ENCODE measurements around the gene SDR42E2. TPM values are rescaled to one million over a fixed set of nuclear protein-coding genes. Genes with fewer than 3 reads are reported as not detected.

SDR42E2 gene
- total RNA-seq, 4 donors from 2014 or later = not detected

- ATAC-seq (no peak), DNase-seq (no peak)
- Histone ChIP-seq H3K4me3 (no peak overlapping the region), H3K9me3 (no peaks in the 10 kb centered on the region), H3K27me3 (no peaks in the 10 kb centered on the region), H3K27ac (peak overlapping the region; percentile 48 to 76 (median 60)), H3K36me3 (no peaks in the 10 kb centered on the region), H3K4me1 (peaks cover 0 to 4% of the 10 kb centered on the region in 2 donors)
- in situ Hi-C loops (cut with MboI; ENCODE audit: low sequenced_read_pairs in 4 of 4) (loop anchor here in 3 of 4 donors (5.0 to 25.0 kb wide), 3 partner anchors 99 to 1294 kb away; partner anchors contain the start of genes POLR3E (in 3 of the 3), DCUN1D3 (in 1 of the 3), DNAH3 (in 1 of the 3) and LDAF1 (in 1 of the 3)), intact Hi-C loops (cut with DNase I; ENCODE audit: low total_unique reads) (loop anchor here (10.0 kb wide), 1 partner anchor 176 kb away; the partner anchor contains the start of gene CDR2)
- TF ChIP-seq CTCF (IDR thresholded peaks at IDR 0.05 in 4 of 5, conservative IDR thresholded peaks at IDR 0.05 in 1 of 5) (no peak), POLR2A (IDR thresholded peaks at IDR 0.05) (no peak)
These were observed 36.4 kb downstream of the SDR42E2 start for GRCh38 chr16:22198547-22199293.

- TF ChIP-seq CTCF (IDR thresholded peaks at IDR 0.05 in 4 of 5, conservative IDR thresholded peaks at IDR 0.05 in 1 of 5) (no peak), POLR2A (IDR thresholded peaks at IDR 0.05) (no peak)
- intact Hi-C loops (cut with DNase I; ENCODE audit: low total_unique reads) (loop anchor here (10.0 kb wide), 1 partner anchor 1393 kb away; the partner anchor contains the start of gene NDUFAB1), in situ Hi-C loops (cut with MboI; ENCODE audit: low sequenced_read_pairs in 4 of 4) (no loop called here)
- ATAC-seq (no peak), DNase-seq (no peak)
- Histone ChIP-seq H3K9me3 (no peaks in the 10 kb centered on the region), H3K27ac (no peak overlapping the region), H3K36me3 (no peaks in the 10 kb centered on the region), H3K4me1 (peaks cover 8 to 15% of the 10 kb centered on the region in 2 donors), H3K4me3 (no peak overlapping the region), H3K27me3 (no peaks in the 10 kb centered on the region)
These were observed 39.9 kb downstream of the SDR42E2 start for GRCh38 chr16:22202261-22202637.

GRCh38 chr16:22203091-22203490, 40.8 kb downstream of the SDR42E2 start:
- intact Hi-C loops (cut with DNase I; ENCODE audit: low total_unique reads) (loop anchor here (10.0 kb wide), 1 partner anchor 1392 kb away; the partner anchor contains the start of gene NDUFAB1), in situ Hi-C loops (cut with MboI; ENCODE audit: low sequenced_read_pairs in 4 of 4) (no loop called here)

GRCh38 chr16:22204091-22204655, 41.9 kb downstream of the SDR42E2 start:
- intact Hi-C loops (cut with DNase I; ENCODE audit: low total_unique reads) (loop anchor here (10.0 kb wide), 1 partner anchor 1391 kb away; the partner anchor contains the start of gene NDUFAB1), in situ Hi-C loops (cut with MboI; ENCODE audit: low sequenced_read_pairs in 4 of 4) (no loop called here)
- Histone ChIP-seq H3K27me3 (no peaks in the 10 kb centered on the region), H3K9me3 (no peaks in the 10 kb centered on the region), H3K27ac (no peak overlapping the region), H3K4me3 (no peak overlapping the region), H3K4me1 (peaks cover 27 to 32% of the 10 kb centered on the region in 2 donors), H3K36me3 (no peaks in the 10 kb centered on the region)
- TF ChIP-seq CTCF (IDR thresholded peaks at IDR 0.05 in 4 of 5, conservative IDR thresholded peaks at IDR 0.05 in 1 of 5) (no peak), POLR2A (IDR thresholded peaks at IDR 0.05) (no peak)
- DNase-seq (no peak), ATAC-seq (no peak)

More at GRCh38 chr16:22203091-22203490, 40.8 kb downstream of the SDR42E2 start:
- Histone ChIP-seq H3K36me3 (no peaks in the 10 kb centered on the region), H3K27me3 (no peaks in the 10 kb centered on the region), H3K27ac (no peak overlapping the region), H3K4me1 (peaks cover 16 to 22% of the 10 kb centered on the region in 2 donors), H3K4me3 (no peak overlapping the region), H3K9me3 (no peaks in the 10 kb centered on the region)
- ATAC-seq (no peak), DNase-seq (no peak)
- TF ChIP-seq CTCF (IDR thresholded peaks at IDR 0.05 in 4 of 5, conservative IDR thresholded peaks at IDR 0.05 in 1 of 5) (no peak), POLR2A (IDR thresholded peaks at IDR 0.05) (no peak)
